Prostate gland (tissue), 2 donors: ENCODE results near the gene NEGR1. TPM values are rescaled to one million over a fixed set of nuclear protein-coding genes. Genes with fewer than 3 reads are reported as not detected.

Experiments used
- DNase-seq: peaks from one replicate; pipeline ENCODE4 v3.0.0-alpha.2; 2019; ENCODE audit warnings: low spot score
- H3K27ac ChIP-seq, 2 donors: fragments of 200-600 bp; sonication (generic); 2 replicates each; pipeline ENCODE4 v1.5.1; 2017 to 2019
- H3K27me3 ChIP-seq: fragments of 200-600 bp; sonication (generic); replicated peaks from 2 replicates; pipeline ENCODE4 v1.5.1; 2019; ENCODE audit not compliant: insufficient read depth
- H3K36me3 ChIP-seq, 2 donors: fragments of 200-600 bp; sonication (generic); 1 replicate in 1 of 2; 2 replicates in 1 of 2; pipeline versions ENCODE4 v1.5.1 to v1.8.1; 2017 to 2019
- H3K4me1 ChIP-seq: fragments of 200-600 bp; sonication (generic); replicated peaks from 2 replicates; pipeline ENCODE4 v1.5.1; 2019
- H3K4me3 ChIP-seq, 2 donors: fragments of 200-600 bp; sonication (generic); 2 replicates each; pipeline ENCODE4 v1.5.1; 2017 to 2019
- H3K9me3 ChIP-seq: fragments of 200-600 bp; sonication (generic); 2 replicates; pipeline ENCODE4 v1.5.1; 2017
- CTCF ChIP-seq, 4 experiments: fragments of 200-600 bp in 2 of 4; fragments of 450-650 bp in 2 of 4; sonication (generic) in 2 of 4; IDR thresholded peaks; 1 replicate in 3 of 4; 2 replicates in 1 of 4; pipeline ENCODE4 v1.5.1; 2016 to 2019; ENCODE audit warnings: antibody characterized with exemption in 4 of 4, mild to moderate bottlenecking in 2 of 4, moderate library complexity in 2 of 4
- POLR2A ChIP-seq: fragments of 450-650 bp; IDR thresholded peaks from one replicate; pipeline ENCODE4 v1.6.1; 2016; ENCODE audit warnings: antibody characterized with exemption, mild to moderate bottlenecking
- POLR2AphosphoS5 ChIP-seq: sonication (generic); formaldehyde crosslinking; IDR thresholded peaks from one replicate; pipeline ENCODE4 v1.6.1; 2017; ENCODE audit warnings: antibody characterized with exemption
- WGBS: methylation state at CpG from one replicate; pipeline ENCODE4 v1.1.5; 2018; 5-methylcytosine and 5-hydroxymethylcytosine counted together
- intact Hi-C: fragments of 100-400 bp; cut with DNase I; formaldehyde crosslinking; loops from one replicate; pipeline ENCODE4 v1.14.2; 2022
- small RNA-seq, 2 donors: library from RNA; depleted of rRNA; stranded (forward); fragments of <200 nt; gene quantifications; one replicate each; pipeline ENCODE3, GENCODE V24; 2016
- total RNA-seq, 2 donors: library from RNA; depleted of rRNA; stranded (reverse); fragments of >200 nt; gene quantifications; one replicate each; pipeline ENCODE4 v1.1.0, GENCODE V29; 2016

NEGR1 gene
- total RNA-seq, 2 donors from 2014 or later, result 2.3 to 7.6 TPM

GRCh38 chr1:71350805-71351204 lies 931.5 kb downstream of the NEGR1 start:
- Histone ChIP-seq H3K27ac (no peak overlapping the region), H3K4me3 (no peak overlapping the region), H3K27me3 (no peaks in the 10 kb centered on the region), H3K4me1 (no peaks in the 10 kb centered on the region), H3K36me3 (no peaks in the 10 kb centered on the region), H3K9me3 (no peaks in the 10 kb centered on the region)
- no peak for TF ChIP-seq POLR2AphosphoS5
- TF ChIP-seq CTCF (IDR thresholded peaks at IDR 0.05), result no peak
- TF ChIP-seq POLR2A, result no peak
- no peak for DNase-seq
- intact Hi-C loops, result no loop called here
- 55% methylated on average over 2 of the region's 2 CpGs for WGBS

GRCh38 chr1:71350330-71350729 lies 932.0 kb downstream of the NEGR1 start:
- no peak for DNase-seq
- Histone ChIP-seq H3K4me1 (no peaks in the 10 kb centered on the region), H3K27me3 (no peaks in the 10 kb centered on the region), H3K36me3 (no peaks in the 10 kb centered on the region), H3K27ac (no peak overlapping the region), H3K9me3 (no peaks in the 10 kb centered on the region), H3K4me3 (no peak overlapping the region)
- TF ChIP-seq POLR2A, result no peak
- TF ChIP-seq POLR2AphosphoS5, result no peak
- no peak for TF ChIP-seq CTCF (IDR thresholded peaks at IDR 0.05)
- intact Hi-C loops, result no loop called here
- WGBS, result 90% methylated on average over 1 of the region's 1 CpG

Small RNA genes lying within 50 kb of the gene (small RNA-seq; reads per million reads assigned to genes)
- 0 reads per million in 2 donors for gene AL358453.1
- gene AL359821.1, result 0 reads per million in 2 donors
